GM13977 (cell line): ENCODE data around the gene UBN1.

Source experiments
- DNase-seq: peaks from one replicate; pipeline ENCODE4 v3.0.0; 2012; ENCODE audit warnings: low spot score
- in situ Hi-C: fragments of 300-500 bp; cut with MboI; formaldehyde crosslinking; loops from one replicate; pipeline ENCODE4 v1.12.0; 2022; ENCODE audit warnings: low sequenced_read_pairs, low pct_unique_long_range_greater_than_20kb, mixed read lengths, inconsistent platforms; ENCODE audit not compliant: unreplicated experiment
- TF ChIP-seq, protein P1 (sequence below): IDR thresholded peaks from 2 replicates; pipeline ENCODE4 v1.5.1; 2012; ENCODE audit warnings: mild to moderate bottlenecking, control low read depth; ENCODE audit not compliant: insufficient read depth; ENCODE audit errors: extremely low read depth, missing control alignments

The UBN1 gene

DNA sequence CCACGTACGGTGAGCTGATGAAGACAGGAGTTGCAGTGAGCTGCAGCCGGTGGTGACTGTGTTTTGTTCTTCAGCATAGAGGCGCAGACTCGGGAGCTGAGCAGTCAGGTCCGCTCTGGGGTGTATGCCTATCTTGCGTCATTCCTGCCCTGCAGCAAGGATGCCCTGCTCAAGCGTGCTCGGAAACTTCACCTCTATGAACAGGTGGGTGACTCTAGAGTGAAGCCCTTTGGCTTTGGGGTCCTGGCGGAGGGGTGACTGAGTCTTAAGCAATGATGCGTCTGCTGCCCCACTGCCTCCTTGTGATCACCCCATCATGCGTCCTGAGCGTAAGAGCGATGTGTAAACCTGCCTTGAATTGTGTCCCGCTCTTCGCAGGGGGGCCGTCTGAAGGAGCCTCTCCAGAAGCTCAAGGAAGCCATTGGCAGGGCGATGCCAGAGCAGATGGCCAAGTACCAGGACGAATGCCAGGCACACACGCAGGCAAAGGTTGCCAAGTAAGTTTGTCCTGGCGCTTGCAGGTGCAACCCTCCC, 22.9 kb downstream of the UBN1 start:
- in situ Hi-C loops: no loop called here
- DNase-seq: no peak
- TF ChIP-seq, protein P1, sequence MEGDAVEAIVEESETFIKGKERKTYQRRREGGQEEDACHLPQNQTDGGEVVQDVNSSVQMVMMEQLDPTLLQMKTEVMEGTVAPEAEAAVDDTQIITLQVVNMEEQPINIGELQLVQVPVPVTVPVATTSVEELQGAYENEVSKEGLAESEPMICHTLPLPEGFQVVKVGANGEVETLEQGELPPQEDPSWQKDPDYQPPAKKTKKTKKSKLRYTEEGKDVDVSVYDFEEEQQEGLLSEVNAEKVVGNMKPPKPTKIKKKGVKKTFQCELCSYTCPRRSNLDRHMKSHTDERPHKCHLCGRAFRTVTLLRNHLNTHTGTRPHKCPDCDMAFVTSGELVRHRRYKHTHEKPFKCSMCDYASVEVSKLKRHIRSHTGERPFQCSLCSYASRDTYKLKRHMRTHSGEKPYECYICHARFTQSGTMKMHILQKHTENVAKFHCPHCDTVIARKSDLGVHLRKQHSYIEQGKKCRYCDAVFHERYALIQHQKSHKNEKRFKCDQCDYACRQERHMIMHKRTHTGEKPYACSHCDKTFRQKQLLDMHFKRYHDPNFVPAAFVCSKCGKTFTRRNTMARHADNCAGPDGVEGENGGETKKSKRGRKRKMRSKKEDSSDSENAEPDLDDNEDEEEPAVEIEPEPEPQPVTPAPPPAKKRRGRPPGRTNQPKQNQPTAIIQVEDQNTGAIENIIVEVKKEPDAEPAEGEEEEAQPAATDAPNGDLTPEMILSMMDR: no peak

DNA sequence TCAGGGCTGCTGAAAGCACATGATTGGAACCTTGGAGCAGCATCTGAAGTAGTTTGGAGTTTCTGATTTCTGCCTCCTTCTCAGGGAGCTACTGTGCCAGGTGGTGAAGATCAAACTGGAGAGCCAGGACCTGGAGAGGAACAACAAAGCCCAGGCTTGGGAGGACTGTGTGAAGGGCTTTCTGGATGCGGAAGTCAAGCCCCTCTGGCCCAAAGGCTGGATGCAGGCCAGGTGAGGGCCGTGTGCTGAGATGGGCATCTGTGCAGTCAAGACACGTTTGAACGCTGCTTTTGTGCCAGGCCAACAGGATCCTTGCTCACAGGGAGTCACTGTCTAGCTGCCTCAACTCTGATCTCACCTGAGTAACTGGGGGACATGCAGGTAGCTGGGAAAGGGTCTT, 23.8 kb downstream of the UBN1 start:
- no peak for DNase-seq
- in situ Hi-C loops: no loop called here
- TF ChIP-seq, protein P1: no peak

DNA sequence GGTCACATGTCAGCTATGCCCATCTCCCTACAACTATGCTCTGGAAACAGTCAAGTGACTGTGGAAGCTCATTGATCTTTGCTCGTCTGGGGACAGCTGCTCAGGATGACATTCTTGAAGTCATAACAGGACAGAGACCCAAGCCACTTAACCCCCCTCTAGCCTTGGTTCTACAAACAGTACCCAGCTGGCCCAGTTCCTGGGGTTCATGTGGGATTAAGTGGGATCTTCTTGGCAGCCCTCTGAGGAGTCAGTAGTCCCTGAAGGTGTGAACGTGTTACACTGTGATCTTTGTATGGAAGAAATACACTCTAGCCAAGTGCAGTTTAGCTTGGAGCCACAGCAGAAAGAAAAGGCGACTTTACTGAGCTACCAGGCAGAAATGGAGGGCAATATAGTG, 25.8 kb downstream of the UBN1 start:
- no peak for DNase-seq
- in situ Hi-C loops: no loop called here
- TF ChIP-seq, protein P1: no peak

DNA sequence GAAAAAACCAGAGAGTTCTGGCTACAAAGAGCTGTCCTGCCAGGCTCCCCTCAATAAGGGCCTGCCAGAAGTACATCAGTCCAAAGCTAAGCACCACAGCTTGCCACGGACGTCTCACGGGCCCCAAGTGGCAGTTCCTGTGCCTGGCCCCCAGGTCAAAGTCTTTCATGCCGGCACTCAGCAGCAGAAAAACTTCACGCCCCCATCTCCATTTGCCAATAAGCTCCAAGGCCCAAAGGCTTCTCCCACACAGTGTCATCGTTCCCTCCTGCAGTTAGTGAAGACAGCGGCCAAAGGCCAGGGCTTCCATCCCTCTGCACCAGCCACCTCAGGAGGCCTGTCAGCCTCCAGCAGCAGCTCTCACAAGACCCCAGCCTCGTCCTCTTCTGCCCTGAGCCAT, 27.4 kb downstream of the UBN1 start:
- in situ Hi-C loops: no loop called here
- TF ChIP-seq, protein P1: no peak
- no peak for DNase-seq

DNA sequence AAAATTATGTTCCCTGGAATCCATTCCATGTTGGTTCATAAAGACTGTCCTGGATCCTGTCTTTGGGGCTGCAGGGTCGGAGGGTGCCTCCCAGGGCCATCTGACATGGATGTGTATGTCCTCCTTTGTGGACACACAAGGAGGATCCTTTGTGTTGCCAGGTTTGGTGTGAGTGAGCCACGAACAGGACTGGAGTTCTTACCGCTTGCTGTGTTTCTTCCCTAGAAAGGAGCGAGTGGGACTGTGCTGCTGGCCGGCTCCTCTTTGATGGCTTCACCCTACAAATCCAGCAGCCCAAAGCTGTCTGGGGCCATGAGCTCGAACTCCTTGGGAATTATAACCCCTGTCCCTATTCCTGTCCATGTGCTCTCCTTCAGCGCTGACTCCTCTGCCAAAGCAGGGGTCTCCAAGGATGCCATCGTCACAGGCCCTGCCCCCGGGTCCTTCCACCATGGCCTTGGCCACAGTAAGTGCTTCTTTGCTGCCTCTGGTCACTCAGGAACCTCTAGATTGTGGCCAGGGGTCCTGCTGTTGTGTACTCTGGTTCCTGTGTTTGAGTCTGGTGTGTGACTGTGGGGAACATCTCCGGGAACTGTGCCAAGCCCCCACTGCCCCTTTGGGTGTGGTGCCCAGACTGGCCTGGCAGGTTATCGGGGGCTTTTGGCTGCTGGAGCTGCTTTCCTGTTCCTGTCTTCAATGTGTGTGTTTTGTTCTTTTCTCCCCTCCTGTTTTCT, 29.5 kb downstream of the UBN1 start:
- in situ Hi-C loops: no loop called here
- TF ChIP-seq, protein P1: no peak
- no peak for DNase-seq

DNA sequence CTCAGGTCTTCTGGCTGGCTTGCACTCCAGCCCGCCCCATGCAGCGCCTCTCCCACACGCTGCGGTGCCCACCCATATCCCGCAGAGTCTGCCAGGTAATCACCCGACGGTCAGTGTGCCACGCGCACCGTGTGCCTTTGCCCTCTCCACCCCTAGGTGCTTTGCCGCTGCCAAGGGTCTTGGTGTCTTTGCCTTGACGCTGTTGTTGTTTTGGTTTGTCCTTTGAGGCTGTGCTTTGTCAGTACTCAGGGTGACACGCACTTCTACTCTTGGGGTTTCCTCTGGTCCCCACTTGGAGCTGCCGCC, 30.1 kb downstream of the UBN1 start:
- in situ Hi-C loops: no loop called here
- TF ChIP-seq, protein P1: no peak
- no peak for DNase-seq
